Measurements from ENCODE around the gene CHCHD5. TPM values are rescaled to one million over a fixed set of nuclear protein-coding genes. Genes with fewer than 3 reads are reported as not detected.

CHCHD5 gene
- total RNA-seq, 1 experiment from 2014 or later, result 32.3 TPM

DNA sequence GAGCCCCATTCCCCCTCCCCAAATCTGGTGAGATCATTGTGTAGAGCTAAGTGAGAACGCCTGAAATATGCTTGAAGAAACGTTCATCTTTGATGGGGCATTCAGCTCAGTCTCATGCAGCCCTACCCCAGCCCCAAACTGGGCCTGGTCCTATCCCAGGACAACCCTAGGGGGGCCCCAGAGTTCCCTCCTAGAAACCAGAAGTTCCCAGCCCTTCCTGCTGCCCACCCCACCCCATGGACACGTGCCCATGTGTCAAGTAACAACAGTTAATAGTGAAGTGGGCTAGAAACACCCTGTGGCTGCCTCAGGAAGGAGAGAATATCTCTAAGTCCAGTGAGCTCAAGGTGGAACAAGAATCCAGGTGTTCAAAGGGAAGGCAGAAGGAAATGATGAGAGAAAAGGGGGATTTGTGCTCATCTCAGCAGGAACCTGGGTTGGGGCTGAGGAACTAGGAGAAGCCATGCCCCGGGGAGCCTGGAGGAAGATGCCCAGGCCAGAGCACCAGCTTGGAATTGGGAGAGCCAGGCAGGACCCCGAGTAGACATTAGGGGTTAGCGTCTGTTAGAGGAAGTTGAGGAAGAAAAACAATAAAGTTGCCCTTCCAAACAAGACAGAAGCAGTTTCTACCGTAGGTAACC is 41.2 kb downstream of the CHCHD5 start:
- no peak overlapping the region for H3K23ac ChIP-seq (ENCODE audit: insufficient read length, low read depth, low read length)

More for the DNA sequence above, 41.2 kb downstream of the CHCHD5 start:
- DNase-seq, result no peak
- H3K23me2 ChIP-seq (ENCODE audit: insufficient read length, low read depth, low read length, poor library complexity, severe bottlenecking), result no peaks in the 10 kb centered on the region
- Mint-ChIP-seq H3K27ac (peak overlapping the region in 1 of 3 experiments; percentile 49; a peak in 1 of 7 replicates), H3K4me3 (no peak overlapping the region), H3K9me3 (no peaks in the 10 kb centered on the region), H3K36me3 (ENCODE audit: insufficient read depth in 1 of 3, low read depth in 3 of 3) (no peaks in the 10 kb centered on the region; a peak in 1 of 7 replicates), H3K27me3 (ENCODE audit: low read depth) (no peaks in the 10 kb centered on the region; the same call in 1 of the 2 replicates), H3K4me1 (peaks cover 23 to 26% of the 10 kb centered on the region in 2 experiments)
- no peak overlapping the region for H4K91ac ChIP-seq (ENCODE audit: insufficient read length, low read depth, low read length)
- peaks cover 2% of the 10 kb centered on the region; the same call in 1 of the 2 replicates for H3K4me1 ChIP-seq (ENCODE audit: insufficient read depth, low read length)
- H2BK5ac ChIP-seq (ENCODE audit: insufficient read length, low read length), result no peak overlapping the region
- no peak overlapping the region for H3K4me2 ChIP-seq (ENCODE audit: insufficient read depth, insufficient read length, low read length)
- H3K18ac ChIP-seq (ENCODE audit: insufficient read length, low read depth, low read length), result no peak overlapping the region
- H3K27ac ChIP-seq (ENCODE audit: insufficient read length, low read depth, low read length), result no peak overlapping the region
- no peaks in the 10 kb centered on the region for H3K9me3 ChIP-seq (ENCODE audit: control insufficient read depth, low read depth, low read length)
- no peaks in the 10 kb centered on the region for H3K27me3 ChIP-seq (ENCODE audit: insufficient read depth, low read length)
- H2AK5ac ChIP-seq (ENCODE audit: insufficient read length, low read length), result no peak overlapping the region
- H4K5ac ChIP-seq (ENCODE audit: insufficient read length, low read depth, low read length), result no peak overlapping the region
- H4K20me1 ChIP-seq (ENCODE audit: control insufficient read depth, insufficient read depth, insufficient read length), result no peaks in the 10 kb centered on the region
- H3K9ac ChIP-seq (ENCODE audit: extremely low read depth, insufficient read length, low read length), result no peak overlapping the region
- H2BK120ac ChIP-seq (ENCODE audit: low read depth, low read length, poor library complexity, severe bottlenecking), result no peak overlapping the region
- no peak overlapping the region for H2BK12ac ChIP-seq (ENCODE audit: insufficient read length, low read depth, low read length)
- TF ChIP-seq, protein P1, sequence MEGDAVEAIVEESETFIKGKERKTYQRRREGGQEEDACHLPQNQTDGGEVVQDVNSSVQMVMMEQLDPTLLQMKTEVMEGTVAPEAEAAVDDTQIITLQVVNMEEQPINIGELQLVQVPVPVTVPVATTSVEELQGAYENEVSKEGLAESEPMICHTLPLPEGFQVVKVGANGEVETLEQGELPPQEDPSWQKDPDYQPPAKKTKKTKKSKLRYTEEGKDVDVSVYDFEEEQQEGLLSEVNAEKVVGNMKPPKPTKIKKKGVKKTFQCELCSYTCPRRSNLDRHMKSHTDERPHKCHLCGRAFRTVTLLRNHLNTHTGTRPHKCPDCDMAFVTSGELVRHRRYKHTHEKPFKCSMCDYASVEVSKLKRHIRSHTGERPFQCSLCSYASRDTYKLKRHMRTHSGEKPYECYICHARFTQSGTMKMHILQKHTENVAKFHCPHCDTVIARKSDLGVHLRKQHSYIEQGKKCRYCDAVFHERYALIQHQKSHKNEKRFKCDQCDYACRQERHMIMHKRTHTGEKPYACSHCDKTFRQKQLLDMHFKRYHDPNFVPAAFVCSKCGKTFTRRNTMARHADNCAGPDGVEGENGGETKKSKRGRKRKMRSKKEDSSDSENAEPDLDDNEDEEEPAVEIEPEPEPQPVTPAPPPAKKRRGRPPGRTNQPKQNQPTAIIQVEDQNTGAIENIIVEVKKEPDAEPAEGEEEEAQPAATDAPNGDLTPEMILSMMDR (conservative IDR thresholded peaks at IDR 0.05), result no peak
- H3T11ph ChIP-seq (ENCODE audit: low read length), result no peak overlapping the region
- H4K8ac ChIP-seq (replicated peaks; ENCODE audit: insufficient read length, low read depth, low read length), result no peak overlapping the region
- no CpG with 5 or more reads among the region's 7 CpGs for WGBS (ENCODE audit: extremely low coverage, insufficient read length, low lambda C conversion rate)
- no peak overlapping the region for H3K56ac ChIP-seq (ENCODE audit: insufficient read length, low read depth, low read length)
- H3K79me2 ChIP-seq (ENCODE audit: insufficient read depth, low read length), result no peaks in the 10 kb centered on the region
- no peak overlapping the region for H2BK20ac ChIP-seq (ENCODE audit: low read depth, low read length, poor library complexity, severe bottlenecking)
- H3K14ac ChIP-seq (ENCODE audit: insufficient read depth, low read length), result no peak overlapping the region
- H2BK15ac ChIP-seq (ENCODE audit: low read depth, low read length), result no peak overlapping the region
- H2AFZ ChIP-seq (ENCODE audit: low read length), result no peak overlapping the region
- no peak overlapping the region for H3K4ac ChIP-seq (ENCODE audit: low read depth, low read length)
- H3K79me1 ChIP-seq (ENCODE audit: insufficient read depth, low read depth, low read length, poor library complexity, severe bottlenecking), result no peaks in the 10 kb centered on the region
